Measurements from ENCODE around the gene PRICKLE2. TPM values are rescaled to one million over a fixed set of nuclear protein-coding genes. Genes with fewer than 3 reads are reported as not detected.
A peak's percentile ranks its signal among the peaks of the same experiment; 100 is the strongest.

The PRICKLE2 gene
- total RNA-seq, 1 experiment from 2014 or later: 1.9 TPM

DNA sequence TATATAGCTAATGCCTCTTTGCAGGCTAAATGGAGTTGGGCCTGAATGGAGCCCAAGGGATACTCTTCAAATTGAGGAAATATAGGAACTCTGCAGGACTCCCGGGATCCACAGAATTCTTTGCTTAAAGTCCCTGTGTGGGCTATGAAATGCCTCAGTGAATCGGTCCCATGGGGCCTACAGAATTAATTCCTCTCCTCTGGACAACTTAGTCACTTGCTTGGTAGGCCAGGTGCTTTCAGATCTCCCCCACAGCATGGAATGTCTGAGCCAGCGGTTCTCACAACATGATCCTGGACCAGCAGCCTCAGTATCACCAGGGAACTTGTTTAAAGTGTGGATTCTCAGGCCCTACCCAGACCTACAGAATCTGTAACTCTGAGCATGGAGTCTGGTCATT, 15.1 kb upstream of the PRICKLE2 start:
- CTCF ChIA-PET: no interaction called here
- no peak overlapping the region for H3K27ac Mint-ChIP-seq (ENCODE audit: unreplicated experiment)
- no TSS peak for BruUV-seq (replicated peaks)
- H3K36me3 Mint-ChIP-seq (ENCODE audit: insufficient read depth, unreplicated experiment): peaks cover 5% of the 10 kb centered on the region
- peaks cover 31% of the 10 kb centered on the region for H3K4me1 Mint-ChIP-seq (ENCODE audit: low read depth, unreplicated experiment)
- H3K9me3 Mint-ChIP-seq (ENCODE audit: low read depth, unreplicated experiment): no peaks in the 10 kb centered on the region
- intact Hi-C loops (cut with micrococcal nuclease; ENCODE audit: unreplicated experiment): loop anchor here (10.0 kb wide), 2 partner anchors 114 to 244 kb away; no protein-coding TSS in a partner anchor
- H3K4me3 Mint-ChIP-seq (ENCODE audit: low read depth, unreplicated experiment): no peak overlapping the region
- TF ChIP-seq, protein P1, sequence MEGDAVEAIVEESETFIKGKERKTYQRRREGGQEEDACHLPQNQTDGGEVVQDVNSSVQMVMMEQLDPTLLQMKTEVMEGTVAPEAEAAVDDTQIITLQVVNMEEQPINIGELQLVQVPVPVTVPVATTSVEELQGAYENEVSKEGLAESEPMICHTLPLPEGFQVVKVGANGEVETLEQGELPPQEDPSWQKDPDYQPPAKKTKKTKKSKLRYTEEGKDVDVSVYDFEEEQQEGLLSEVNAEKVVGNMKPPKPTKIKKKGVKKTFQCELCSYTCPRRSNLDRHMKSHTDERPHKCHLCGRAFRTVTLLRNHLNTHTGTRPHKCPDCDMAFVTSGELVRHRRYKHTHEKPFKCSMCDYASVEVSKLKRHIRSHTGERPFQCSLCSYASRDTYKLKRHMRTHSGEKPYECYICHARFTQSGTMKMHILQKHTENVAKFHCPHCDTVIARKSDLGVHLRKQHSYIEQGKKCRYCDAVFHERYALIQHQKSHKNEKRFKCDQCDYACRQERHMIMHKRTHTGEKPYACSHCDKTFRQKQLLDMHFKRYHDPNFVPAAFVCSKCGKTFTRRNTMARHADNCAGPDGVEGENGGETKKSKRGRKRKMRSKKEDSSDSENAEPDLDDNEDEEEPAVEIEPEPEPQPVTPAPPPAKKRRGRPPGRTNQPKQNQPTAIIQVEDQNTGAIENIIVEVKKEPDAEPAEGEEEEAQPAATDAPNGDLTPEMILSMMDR (IDR thresholded peaks at IDR 0.05; ENCODE audit: unreplicated experiment): no peak
- H3K27me3 Mint-ChIP-seq (ENCODE audit: unreplicated experiment): no peaks in the 10 kb centered on the region
- no peak for DNase-seq

- Mint-ChIP-seq H3K36me3 (ENCODE audit: insufficient read depth, unreplicated experiment) (peaks cover 5% of the 10 kb centered on the region), H3K4me1 (ENCODE audit: low read depth, unreplicated experiment) (peaks cover 31% of the 10 kb centered on the region), H3K4me3 (ENCODE audit: low read depth, unreplicated experiment) (no peak overlapping the region), H3K9me3 (ENCODE audit: low read depth, unreplicated experiment) (no peaks in the 10 kb centered on the region), H3K27me3 (ENCODE audit: unreplicated experiment) (no peaks in the 10 kb centered on the region), H3K27ac (ENCODE audit: unreplicated experiment) (no peak overlapping the region)
- intact Hi-C loops (cut with micrococcal nuclease; ENCODE audit: unreplicated experiment): loop anchor here (10.0 kb wide), 2 partner anchors 115 to 245 kb away; no protein-coding TSS in a partner anchor
- TF ChIP-seq, protein P1 (IDR thresholded peaks at IDR 0.05; ENCODE audit: unreplicated experiment): no peak
- no TSS peak for BruUV-seq (replicated peaks)
- CTCF ChIA-PET: no interaction called here
- no peak for DNase-seq
These were observed 14.6 kb upstream of the PRICKLE2 start for GRCh38 chr3:64239841-64240240.

DNA sequence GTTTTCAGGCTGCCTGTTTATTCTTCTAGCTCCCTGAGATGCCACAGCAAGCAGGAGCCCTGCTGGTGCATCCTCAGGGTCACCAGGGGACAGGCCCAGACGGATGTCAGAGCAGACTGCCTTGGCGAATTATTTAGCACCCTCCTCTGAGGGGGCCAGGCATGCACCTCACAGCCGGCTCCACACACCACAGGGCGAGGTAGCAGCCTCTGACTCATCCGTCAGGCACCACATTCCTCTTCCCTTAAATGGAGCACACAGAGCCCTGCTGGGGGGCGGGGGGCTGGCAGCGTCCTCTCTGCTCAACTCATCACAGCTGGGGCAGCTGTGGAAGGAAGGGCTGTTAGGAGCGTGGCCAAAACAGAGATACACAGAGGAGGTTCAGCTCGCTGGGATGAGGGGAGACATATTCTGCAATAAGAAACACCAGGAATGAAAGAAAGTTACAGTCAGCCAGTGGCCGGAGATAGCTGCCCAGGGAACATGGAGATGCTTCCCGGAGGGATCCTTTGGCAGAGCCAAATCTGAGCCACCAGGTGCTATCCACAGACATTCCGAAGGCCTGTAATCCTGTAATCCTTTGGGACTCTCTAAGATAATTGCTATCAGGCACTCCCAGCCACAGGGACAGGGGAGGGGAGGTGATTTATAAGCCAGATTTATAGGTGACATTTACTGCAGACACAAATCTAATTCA, 13.9 kb upstream of the PRICKLE2 start:
- BruUV-seq (replicated peaks): no TSS peak
- CTCF ChIA-PET: interaction anchor here (0.6 to 0.7 kb wide), 2 partner anchors 43 to 142 kb away, joined by 3 to 4 read pairs; no protein-coding TSS in a partner anchor
- H3K27me3 Mint-ChIP-seq (ENCODE audit: unreplicated experiment): no peaks in the 10 kb centered on the region
- intact Hi-C loops (cut with micrococcal nuclease; ENCODE audit: unreplicated experiment): no loop called here
- H3K4me1 Mint-ChIP-seq (ENCODE audit: low read depth, unreplicated experiment): peaks cover 31% of the 10 kb centered on the region
- peak overlapping the region; percentile 40 for H3K27ac Mint-ChIP-seq (ENCODE audit: unreplicated experiment)
- H3K36me3 Mint-ChIP-seq (ENCODE audit: insufficient read depth, unreplicated experiment): peaks cover 5% of the 10 kb centered on the region
- no peaks in the 10 kb centered on the region for H3K9me3 Mint-ChIP-seq (ENCODE audit: low read depth, unreplicated experiment)
- peak overlapping the region; percentile 61 for H3K4me3 Mint-ChIP-seq (ENCODE audit: low read depth, unreplicated experiment)
- DNase-seq: peak; percentile 75
- TF ChIP-seq, protein P1 (IDR thresholded peaks at IDR 0.05; ENCODE audit: unreplicated experiment): no peak

- no peak overlapping the region for H3K27ac Mint-ChIP-seq (ENCODE audit: unreplicated experiment)
- no peaks in the 10 kb centered on the region for H3K27me3 Mint-ChIP-seq (ENCODE audit: unreplicated experiment)
- TF ChIP-seq, protein P1 (IDR thresholded peaks at IDR 0.05; ENCODE audit: unreplicated experiment): no peak
- intact Hi-C loops (cut with micrococcal nuclease; ENCODE audit: unreplicated experiment): no loop called here
- BruUV-seq (replicated peaks): no TSS peak
- peaks cover 21% of the 10 kb centered on the region for H3K4me1 Mint-ChIP-seq (ENCODE audit: low read depth, unreplicated experiment)
- no peak for DNase-seq
- CTCF ChIA-PET: no interaction called here
- H3K36me3 Mint-ChIP-seq (ENCODE audit: insufficient read depth, unreplicated experiment): peaks cover 5% of the 10 kb centered on the region
- H3K4me3 Mint-ChIP-seq (ENCODE audit: low read depth, unreplicated experiment): no peak overlapping the region
- no peaks in the 10 kb centered on the region for H3K9me3 Mint-ChIP-seq (ENCODE audit: low read depth, unreplicated experiment)
These were observed 11.8 kb upstream of the PRICKLE2 start for GRCh38 chr3:64237083-64237482.

Measured in Calu3 (cell line).